GM18951 (cell line): Measurements from ENCODE around the gene CCNYL1.
"Not testable (repeated sequence)": the region's sequence is repeated elsewhere in the genome, so short reads cannot be mapped to it uniquely, and the experiment has no call there.

Experiments
- POLR2A ChIP-seq: IDR thresholded peaks from 4 replicates; pipeline ENCODE4 v1.6.1; 2011; ENCODE audit warnings: mild to moderate bottlenecking; ENCODE audit not compliant: insufficient read length, insufficient read depth; ENCODE audit errors: extremely low read depth
- in situ Hi-C: fragments of 300-500 bp; cut with MboI; formaldehyde crosslinking; loops from one replicate; pipeline ENCODE4 v1.12.0; 2022; ENCODE audit warnings: low sequenced_read_pairs, mixed read lengths, inconsistent platforms; ENCODE audit not compliant: unreplicated experiment

The CCNYL1 gene

GRCh38 chr2:207688597-207688996 lies 22.8 kb upstream of the CCNYL1 start:
- in situ Hi-C loops, result no loop called here
- no peak for TF ChIP-seq POLR2A

GRCh38 chr2:207690845-207691461 lies 20.5 kb upstream of the CCNYL1 start:
- in situ Hi-C loops, result not testable (repeated sequence)

- no peak for TF ChIP-seq POLR2A
- in situ Hi-C loops, result no loop called here
Observed at GRCh38 chr2:207692206-207693065, 19.0 kb upstream of the CCNYL1 start.

- no peak for TF ChIP-seq POLR2A
- in situ Hi-C loops, result no loop called here
Observed at GRCh38 chr2:207693641-207694249, 17.7 kb upstream of the CCNYL1 start.

- no peak for TF ChIP-seq POLR2A
- in situ Hi-C loops, result no loop called here
Observed at GRCh38 chr2:207694811-207695281, 16.6 kb upstream of the CCNYL1 start.

GRCh38 chr2:207695293-207695692 lies 16.1 kb upstream of the CCNYL1 start:
- TF ChIP-seq POLR2A, result no peak
- in situ Hi-C loops, result no loop called here

- in situ Hi-C loops, result not testable (repeated sequence)
Observed at GRCh38 chr2:207696911-207697310, 14.5 kb upstream of the CCNYL1 start.

GRCh38 chr2:207697411-207697810 lies 14.0 kb upstream of the CCNYL1 start:
- TF ChIP-seq POLR2A, result no peak
- in situ Hi-C loops, result no loop called here

- TF ChIP-seq POLR2A, result no peak
- in situ Hi-C loops, result no loop called here
Observed at GRCh38 chr2:207698301-207698700, 13.1 kb upstream of the CCNYL1 start.

GRCh38 chr2:207704078-207704477 lies 7.4 kb upstream of the CCNYL1 start:
- TF ChIP-seq POLR2A, result no peak
- in situ Hi-C loops, result no loop called here

- no peak for TF ChIP-seq POLR2A
- in situ Hi-C loops, result no loop called here
Observed at GRCh38 chr2:207704671-207705070, 6.8 kb upstream of the CCNYL1 start.

- no peak for TF ChIP-seq POLR2A
Observed at GRCh38 chr2:207706936-207707860, 4.2 kb upstream of the CCNYL1 start.

GRCh38 chr2:207711750-207712530 lies 500 bp downstream of the CCNYL1 start:
- in situ Hi-C loops, result no loop called here
- TF ChIP-seq POLR2A, result no peak

More at GRCh38 chr2:207706936-207707860, 4.2 kb upstream of the CCNYL1 start:
- in situ Hi-C loops, result no loop called here
